NCI-H774 (cell line): ENCODE measurements around the gene ENOPH1.
"Not testable (repeated sequence)": the region's sequence is repeated elsewhere in the genome, so short reads cannot be mapped to it uniquely, and the experiment has no call there.

Experiments
- DNase-seq: peaks from one replicate; lab custom pipeline; 2025; lab: John Stamatoyannopoulos, UW

The ENOPH1 gene

GRCh38 chr4:82473080-82473479, 42.7 kb downstream of the ENOPH1 start:
- not testable (repeated sequence) for DNase-seq

DNA sequence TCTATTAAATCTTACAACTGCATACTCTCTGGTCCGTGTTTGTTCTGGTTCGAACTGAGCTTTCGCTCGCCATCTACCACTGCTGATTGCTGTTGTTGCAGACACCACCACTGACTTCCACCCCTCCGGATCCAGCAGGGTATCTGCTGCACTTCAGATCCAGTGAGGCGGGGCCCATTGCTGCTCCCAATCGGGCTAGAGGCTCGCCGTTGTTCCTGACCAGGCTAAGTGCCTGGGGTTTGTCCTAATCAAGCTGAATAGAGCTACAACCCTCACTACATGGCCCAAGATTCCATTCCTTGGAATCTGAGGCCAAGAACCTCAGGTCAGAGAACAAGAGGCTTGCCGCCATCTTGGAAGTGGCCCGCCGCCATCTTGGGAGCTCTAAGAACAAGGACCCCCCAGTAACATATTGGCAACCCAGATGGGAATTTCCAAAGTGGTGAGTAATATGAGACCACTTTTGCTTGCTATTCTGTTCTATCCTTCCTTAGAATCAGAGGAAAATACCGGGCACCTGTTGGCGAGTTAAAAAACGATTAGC, 43.3 kb downstream of the ENOPH1 start:
- no peak for DNase-seq

GRCh38 chr4:82475931-82476330, 45.5 kb downstream of the ENOPH1 start:
- DNase-seq = not testable (repeated sequence)

- not testable (repeated sequence) for DNase-seq
Measured at GRCh38 chr4:82477469-82477868, 47.1 kb downstream of the ENOPH1 start.

GRCh38 chr4:82479562-82479961, 49.2 kb downstream of the ENOPH1 start:
- DNase-seq = no peak

DNA sequence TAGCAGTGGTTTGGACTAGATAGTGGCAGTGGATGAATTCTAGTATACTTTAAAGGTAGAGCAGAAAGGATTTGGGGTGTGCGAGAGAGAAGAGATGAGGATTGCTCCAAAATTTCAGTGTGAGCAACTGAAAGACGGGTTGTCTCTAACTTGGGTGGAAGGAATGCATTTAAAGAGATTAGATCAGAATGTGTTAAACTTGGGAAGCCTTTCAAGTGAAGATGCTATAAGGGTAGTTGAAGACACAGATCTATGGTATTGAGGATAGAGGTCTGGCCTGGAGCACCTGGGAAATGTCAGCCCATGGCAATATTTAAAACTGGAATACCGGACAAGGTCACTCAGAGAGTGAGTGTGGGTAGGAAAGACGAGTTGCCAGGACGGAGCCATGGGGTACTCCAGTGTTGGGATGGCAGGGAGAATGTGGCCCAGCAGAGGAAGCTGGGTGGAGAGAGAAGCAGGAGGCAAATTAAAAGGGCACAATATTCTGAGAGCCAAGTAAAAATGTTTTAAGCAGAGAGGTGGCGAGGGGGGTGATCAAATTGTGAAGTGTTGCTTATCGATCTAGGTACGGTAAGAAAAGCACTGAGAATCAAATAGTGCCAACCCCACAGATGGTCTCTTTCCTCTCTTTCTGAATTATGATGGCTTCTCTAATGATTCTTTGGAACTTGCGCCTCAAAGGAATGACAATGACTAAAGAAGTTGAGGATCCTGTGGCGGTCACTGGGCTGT, 50.5 kb downstream of the ENOPH1 start:
- no peak for DNase-seq

DNA sequence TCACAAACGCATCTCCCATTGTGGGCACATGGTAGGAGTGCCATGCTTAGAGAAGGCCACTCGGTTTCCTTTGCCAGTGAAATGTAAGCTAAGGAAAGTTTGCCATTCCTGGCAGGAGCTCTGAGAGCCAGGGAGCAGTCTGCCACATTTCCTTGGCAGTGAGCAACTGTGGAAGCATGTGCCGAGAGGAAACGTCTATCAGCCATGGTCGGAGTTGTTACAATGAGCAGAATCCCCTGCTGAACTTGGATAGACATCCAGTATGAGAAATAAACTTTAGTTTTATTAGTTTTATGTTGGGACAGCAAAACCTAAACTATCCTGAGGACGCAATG, 51.1 kb downstream of the ENOPH1 start:
- no peak for DNase-seq

GRCh38 chr4:82482387-82482786, 52.0 kb downstream of the ENOPH1 start:
- no peak for DNase-seq

GRCh38 chr4:82484996-82485783, 54.8 kb downstream of the ENOPH1 start:
- no peak for DNase-seq

- DNase-seq = no peak
Measured at GRCh38 chr4:82489076-82489475, 58.7 kb downstream of the ENOPH1 start.

DNA sequence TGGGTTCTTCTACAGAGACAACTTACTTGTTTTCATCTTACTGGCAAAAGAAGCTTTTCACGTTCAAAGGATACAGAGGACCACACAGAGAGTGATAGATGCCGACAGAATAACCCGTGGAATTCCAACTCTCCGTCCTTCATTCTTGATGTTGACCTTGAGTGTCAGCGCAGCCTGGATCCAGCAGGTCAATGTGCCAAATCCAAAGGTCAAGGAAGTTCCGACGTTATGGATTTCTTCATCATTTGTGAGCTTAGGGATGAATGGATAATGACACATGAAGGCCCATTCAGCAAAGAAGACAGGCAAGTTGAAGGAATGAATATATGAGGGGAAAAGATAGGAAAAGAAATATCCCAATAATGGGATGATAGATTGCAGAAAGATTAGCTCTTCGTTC, 59.6 kb downstream of the ENOPH1 start:
- DNase-seq = no peak

- peak; percentile 46 for DNase-seq
Measured at GRCh38 chr4:82491251-82491960, 61.0 kb downstream of the ENOPH1 start.

DNA sequence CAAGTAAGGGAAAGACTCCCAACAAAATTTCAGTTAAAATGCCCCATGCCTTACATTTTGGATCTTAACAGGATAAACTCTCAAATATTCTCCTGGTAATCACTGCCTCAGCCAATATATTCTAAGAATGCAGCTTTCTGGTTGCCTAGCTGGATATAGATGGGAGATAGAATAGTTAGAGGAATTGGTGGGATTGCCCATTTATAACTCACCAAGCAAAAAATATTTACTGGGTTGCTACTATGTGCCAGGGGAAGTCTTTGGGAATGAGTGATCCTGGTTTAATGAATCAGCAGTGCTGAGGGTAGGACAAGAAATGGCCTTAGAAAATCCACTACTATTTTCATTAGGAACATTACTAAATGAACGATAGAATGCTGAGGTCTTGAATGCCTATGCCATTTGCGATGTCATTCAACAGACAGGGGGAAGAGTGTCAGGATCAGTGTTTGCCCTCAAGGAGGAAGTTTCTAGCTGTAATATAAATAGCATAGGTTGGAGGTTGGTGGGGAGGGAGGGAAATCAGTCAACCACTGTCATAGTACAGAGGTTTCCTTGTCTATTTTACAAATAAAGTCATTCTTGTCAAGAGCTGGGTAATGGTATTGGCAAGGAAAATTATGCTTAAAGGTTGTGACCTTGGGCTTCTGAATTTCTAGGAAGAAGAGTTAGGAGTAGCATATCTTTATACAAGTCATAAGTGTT, 63.5 kb downstream of the ENOPH1 start:
- DNase-seq = no peak

- DNase-seq = no peak
Measured at GRCh38 chr4:82495666-82496065, 65.3 kb downstream of the ENOPH1 start.

- no peak for DNase-seq
Measured at GRCh38 chr4:82496349-82496748, 66.0 kb downstream of the ENOPH1 start.

DNA sequence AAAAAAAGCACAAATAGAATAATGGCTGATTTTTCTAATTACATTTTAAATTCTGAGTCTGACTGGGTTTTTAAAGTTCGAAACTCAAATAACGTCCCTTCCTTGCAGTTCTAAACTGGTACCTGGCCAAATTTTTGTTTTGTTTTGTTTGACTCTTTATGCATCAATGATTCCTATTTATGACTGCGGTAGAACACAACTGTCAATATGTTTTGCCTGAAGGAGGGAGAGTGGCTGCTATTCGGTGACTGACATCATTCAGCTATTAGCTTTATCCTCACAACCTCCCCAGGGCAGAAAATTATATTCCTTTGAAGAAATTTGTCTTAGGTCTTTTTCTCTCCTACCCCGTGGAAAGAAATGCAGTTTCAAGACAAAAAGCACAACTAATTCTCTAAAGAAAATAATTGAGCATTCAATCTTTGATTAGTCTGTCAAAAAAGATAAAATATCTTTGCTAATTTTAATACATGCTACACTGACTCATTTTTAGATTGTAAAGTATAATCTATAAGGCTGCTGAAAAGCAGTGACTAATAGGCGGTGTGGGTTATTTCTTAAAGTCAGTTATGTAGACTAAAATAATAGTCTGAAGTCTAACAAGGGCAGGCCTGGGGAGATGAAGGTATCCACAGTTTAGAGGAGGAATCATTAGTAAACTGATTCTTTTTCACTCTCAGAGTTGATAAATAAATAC, 69.5 kb downstream of the ENOPH1 start:
- DNase-seq = no peak

- DNase-seq = peak; percentile 81
Measured at GRCh38 chr4:82500435-82501153, 70.2 kb downstream of the ENOPH1 start.

- DNase-seq = no peak
Measured at GRCh38 chr4:82501154-82501442, 70.7 kb downstream of the ENOPH1 start.

DNA sequence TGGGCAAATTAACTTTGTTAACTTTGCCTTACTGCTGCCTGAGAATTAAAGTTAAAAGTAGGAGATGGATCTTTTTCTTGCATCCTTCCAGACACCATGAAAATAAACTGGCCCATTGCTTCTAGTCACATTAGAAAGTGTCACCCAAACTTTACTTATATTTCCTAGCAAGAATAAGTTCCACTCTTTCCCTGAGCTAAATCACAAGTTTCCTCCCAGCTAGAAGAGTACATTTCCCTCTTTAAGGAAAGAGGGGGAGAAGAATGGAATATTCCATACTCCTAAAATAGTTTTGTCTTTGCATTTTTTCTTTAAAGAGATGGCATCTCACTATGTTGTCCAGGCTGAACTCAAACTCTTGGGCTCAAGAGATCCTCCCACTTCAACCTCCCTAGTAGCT, 77.6 kb downstream of the ENOPH1 start:
- no peak for DNase-seq

DNA sequence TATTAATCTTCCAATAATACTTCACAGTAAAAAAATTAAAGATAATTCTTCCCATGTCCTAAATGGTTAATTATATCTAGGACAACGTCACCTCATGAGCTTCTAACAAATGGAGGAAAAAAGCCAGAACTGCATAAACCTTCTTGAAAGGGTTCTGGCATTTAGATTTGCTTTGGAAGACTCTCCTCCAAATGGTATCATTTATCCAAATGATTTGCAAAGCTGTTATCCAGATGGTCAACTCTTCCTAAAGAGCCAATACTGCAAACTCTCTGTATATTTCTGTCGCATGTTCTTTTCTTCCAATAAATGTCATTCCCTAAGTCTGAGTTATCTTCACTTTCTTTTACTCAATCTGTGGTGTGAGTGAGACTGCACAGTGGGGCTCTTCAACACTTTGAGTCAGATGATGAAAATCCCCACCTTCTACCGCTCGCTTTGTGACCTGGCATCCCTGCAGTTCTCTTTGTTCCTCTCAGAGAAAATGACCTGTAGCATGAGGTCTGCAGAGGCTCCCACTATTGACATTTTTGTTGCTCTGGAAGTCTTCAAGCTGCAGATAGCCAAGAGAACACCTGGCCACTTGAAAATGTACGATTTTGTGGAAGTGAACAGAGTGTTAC, 78.5 kb downstream of the ENOPH1 start:
- DNase-seq = no peak

- DNase-seq = no peak
Measured at GRCh38 chr4:82510216-82510615, 79.8 kb downstream of the ENOPH1 start.
